Measurements from ENCODE around the gene OASL. TPM values are rescaled to one million over a fixed set of nuclear protein-coding genes. Genes with fewer than 3 reads are reported as not detected.

OASL gene
- total and polyA plus RNA-seq, 2 of the 4 experiments (the other 2 are of a cell fraction) = under 0.01 to 0.05 TPM

DNA sequence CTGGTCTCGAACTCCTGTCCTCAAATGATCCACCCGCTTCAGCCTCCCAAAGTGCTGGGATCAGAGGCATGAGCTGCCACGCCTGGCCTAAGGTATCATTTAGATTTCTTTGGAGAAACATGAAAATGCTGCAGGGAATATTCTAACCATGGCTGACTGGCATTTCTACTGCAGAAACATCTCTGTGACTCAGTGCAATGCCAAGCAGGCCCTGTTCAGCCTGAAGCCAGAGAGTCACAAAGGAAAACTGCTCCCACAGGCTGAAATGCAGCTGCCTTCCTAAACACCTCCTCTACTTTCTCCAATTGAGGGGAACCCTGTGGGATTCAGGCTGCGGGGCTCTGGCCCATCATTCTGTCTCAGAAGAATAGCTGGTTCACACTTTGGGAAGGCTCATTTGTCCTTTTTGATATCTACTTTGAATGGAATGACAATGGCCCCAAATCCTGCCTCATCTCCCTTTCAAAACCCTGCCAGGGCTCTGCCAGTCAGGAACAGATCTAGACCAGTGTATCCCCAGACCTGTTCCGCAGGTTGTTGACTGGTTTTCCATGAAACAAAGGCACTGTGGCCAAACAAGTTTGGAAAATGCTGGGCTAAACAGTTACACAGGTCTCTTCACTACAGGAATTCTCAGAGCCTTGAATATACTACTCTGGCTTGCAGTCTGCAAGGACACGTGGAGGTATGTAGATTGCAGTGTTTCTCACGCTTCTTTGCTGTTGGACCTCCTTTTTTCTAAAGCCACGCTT, 30.5 kb downstream of the OASL start:
- H3K4me1 ChIP-seq (ENCODE audit: control insufficient read depth, insufficient read depth, low read length) = no peaks in the 10 kb centered on the region
- no peak overlapping the region for H2AK9ac ChIP-seq (replicated peaks; ENCODE audit: low read depth, low read length, poor library complexity)
- POLR2A ChIA-PET (ENCODE audit: unreplicated experiment) = no interaction called here
- H2BK20ac ChIP-seq (ENCODE audit: low read depth, low read length) = no peak overlapping the region
- 100% methylated on average over 2 of the region's 8 CpGs; no CpG with 5 or more reads in 1 of the 2 experiments for WGBS, 2 experiments (ENCODE audit: extremely low coverage in 2 of 2, insufficient read length in 1 of 2)
- no peak overlapping the region for H2BK120ac ChIP-seq (ENCODE audit: low read depth, low read length)
- H3K36me3 ChIP-seq (ENCODE audit: control insufficient read depth, insufficient read depth, low read length) = peaks cover 41% of the 10 kb centered on the region
- H4K20me1 ChIP-seq (ENCODE audit: insufficient read depth, low read length) = no peaks in the 10 kb centered on the region
- no peak overlapping the region for H3K14ac ChIP-seq (replicated peaks; ENCODE audit: low read depth, low read length)
- dilution Hi-C loops (cut with HindIII; ENCODE audit: low sequenced_read_pairs, unreplicated experiment) = no loop called here
- no peak overlapping the region for H2AFZ ChIP-seq (replicated peaks; ENCODE audit: low read length, poor library complexity)
- no peaks in the 10 kb centered on the region for H3K27me3 ChIP-seq (ENCODE audit: control insufficient read depth, insufficient read depth, low read length)
- BruUV-seq (replicated peaks) = no TSS peak
- H3K9me3 ChIP-seq (ENCODE audit: control insufficient read depth, insufficient read depth, low read length) = no peaks in the 10 kb centered on the region
- H3K9me1 ChIP-seq (ENCODE audit: insufficient read depth, low read length) = no peaks in the 10 kb centered on the region
- H2AK5ac ChIP-seq (ENCODE audit: low read depth, low read length) = no peak overlapping the region
- H4K5ac ChIP-seq (ENCODE audit: low read depth, low read length) = no peak overlapping the region
- H3K4ac ChIP-seq (ENCODE audit: low read depth, low read length) = no peak overlapping the region
- no peaks in the 10 kb centered on the region; a peak in 3 of 4 replicates for H3K79me1 ChIP-seq (ENCODE audit: low read depth in 1 of 2, low read length in 2 of 2)
- DNase-seq (no peak), ATAC-seq (ENCODE audit: low read depth) (no peak)
- intact Hi-C loops (cut with micrococcal nuclease) = no loop called here
- H4K8ac ChIP-seq (ENCODE audit: low read depth in 2 of 2, low read length in 2 of 2) = no peak overlapping the region
- H3K4me2 ChIP-seq (ENCODE audit: low read depth, low read length) = no peak overlapping the region
- H3K27ac ChIP-seq (ENCODE audit: insufficient read depth, low read length) = no peak overlapping the region
- no peak overlapping the region for H2BK5ac ChIP-seq (ENCODE audit: low read depth, low read length, poor library complexity, severe bottlenecking)
- H3K23ac ChIP-seq (ENCODE audit: low read depth, low read length) = no peak overlapping the region
- no peak overlapping the region for H4K91ac ChIP-seq (ENCODE audit: insufficient read depth, low read depth, low read length)
- TF ChIP-seq CHD1 (IDR thresholded peaks at IDR 0.05; ENCODE audit: low read depth, low read length) (no peak), NFE2L2 (IDR thresholded peaks at IDR 0.05; ENCODE audit: low read depth, low read length) (no peak), MXI1 (IDR thresholded peaks at IDR 0.05; ENCODE audit: borderline replicate concordance, low read depth, low read length) (no peak), POLR2A (IDR thresholded peaks at IDR 0.05; ENCODE audit: low read depth, low read length) (no peak), SMC3 (IDR thresholded peaks at IDR 0.05; ENCODE audit: low read depth, low read length) (no peak), BHLHE40 (IDR thresholded peaks at IDR 0.05; ENCODE audit: low read depth, low read length) (no peak), CEBPB (IDR thresholded peaks at IDR 0.05; ENCODE audit: low read depth, low read length) (no peak), FOS (IDR thresholded peaks at IDR 0.05; ENCODE audit: low read depth, low read length) (no peak), MAFK (IDR thresholded peaks at IDR 0.05; ENCODE audit: low read depth, low read length) (no peak), RFX5 (IDR thresholded peaks at IDR 0.05; ENCODE audit: low read depth, low read length) (no peak), MAZ (IDR thresholded peaks at IDR 0.05; ENCODE audit: borderline replicate concordance, low read depth, low read length) (no peak), RCOR1 (IDR thresholded peaks at IDR 0.05; ENCODE audit: insufficient replicate concordance, low read length) (no peak), RAD21 (IDR thresholded peaks at IDR 0.05; ENCODE audit: low read length) (no peak)
- TF ChIP-seq, protein P1, sequence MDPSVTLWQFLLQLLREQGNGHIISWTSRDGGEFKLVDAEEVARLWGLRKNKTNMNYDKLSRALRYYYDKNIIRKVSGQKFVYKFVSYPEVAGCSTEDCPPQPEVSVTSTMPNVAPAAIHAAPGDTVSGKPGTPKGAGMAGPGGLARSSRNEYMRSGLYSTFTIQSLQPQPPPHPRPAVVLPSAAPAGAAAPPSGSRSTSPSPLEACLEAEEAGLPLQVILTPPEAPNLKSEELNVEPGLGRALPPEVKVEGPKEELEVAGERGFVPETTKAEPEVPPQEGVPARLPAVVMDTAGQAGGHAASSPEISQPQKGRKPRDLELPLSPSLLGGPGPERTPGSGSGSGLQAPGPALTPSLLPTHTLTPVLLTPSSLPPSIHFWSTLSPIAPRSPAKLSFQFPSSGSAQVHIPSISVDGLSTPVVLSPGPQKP (IDR thresholded peaks at IDR 0.05; ENCODE audit: borderline replicate concordance, low read depth, low read length) = no peak
- TF ChIP-seq, protein P2, sequence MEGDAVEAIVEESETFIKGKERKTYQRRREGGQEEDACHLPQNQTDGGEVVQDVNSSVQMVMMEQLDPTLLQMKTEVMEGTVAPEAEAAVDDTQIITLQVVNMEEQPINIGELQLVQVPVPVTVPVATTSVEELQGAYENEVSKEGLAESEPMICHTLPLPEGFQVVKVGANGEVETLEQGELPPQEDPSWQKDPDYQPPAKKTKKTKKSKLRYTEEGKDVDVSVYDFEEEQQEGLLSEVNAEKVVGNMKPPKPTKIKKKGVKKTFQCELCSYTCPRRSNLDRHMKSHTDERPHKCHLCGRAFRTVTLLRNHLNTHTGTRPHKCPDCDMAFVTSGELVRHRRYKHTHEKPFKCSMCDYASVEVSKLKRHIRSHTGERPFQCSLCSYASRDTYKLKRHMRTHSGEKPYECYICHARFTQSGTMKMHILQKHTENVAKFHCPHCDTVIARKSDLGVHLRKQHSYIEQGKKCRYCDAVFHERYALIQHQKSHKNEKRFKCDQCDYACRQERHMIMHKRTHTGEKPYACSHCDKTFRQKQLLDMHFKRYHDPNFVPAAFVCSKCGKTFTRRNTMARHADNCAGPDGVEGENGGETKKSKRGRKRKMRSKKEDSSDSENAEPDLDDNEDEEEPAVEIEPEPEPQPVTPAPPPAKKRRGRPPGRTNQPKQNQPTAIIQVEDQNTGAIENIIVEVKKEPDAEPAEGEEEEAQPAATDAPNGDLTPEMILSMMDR (conservative IDR thresholded peaks at IDR 0.05; ENCODE audit: low read depth, low read length) = no peak
- TF ChIP-seq, protein P3, sequence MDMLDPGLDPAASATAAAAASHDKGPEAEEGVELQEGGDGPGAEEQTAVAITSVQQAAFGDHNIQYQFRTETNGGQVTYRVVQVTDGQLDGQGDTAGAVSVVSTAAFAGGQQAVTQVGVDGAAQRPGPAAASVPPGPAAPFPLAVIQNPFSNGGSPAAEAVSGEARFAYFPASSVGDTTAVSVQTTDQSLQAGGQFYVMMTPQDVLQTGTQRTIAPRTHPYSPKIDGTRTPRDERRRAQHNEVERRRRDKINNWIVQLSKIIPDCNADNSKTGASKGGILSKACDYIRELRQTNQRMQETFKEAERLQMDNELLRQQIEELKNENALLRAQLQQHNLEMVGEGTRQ (IDR thresholded peaks at IDR 0.05; ENCODE audit: low read depth, low read length) = no peak
- no peak overlapping the region for H3K18ac ChIP-seq (ENCODE audit: low read depth, low read length)
- CTCF ChIA-PET = interaction anchor here (0.6 kb wide), 1 partner anchor 221 kb away, joined by 3 read pairs; no protein-coding TSS in a partner anchor
- H3K9ac ChIP-seq (ENCODE audit: low read depth, low read length) = no peak overlapping the region
- H3K4me3 ChIP-seq (ENCODE audit: insufficient read depth, low read depth, low read length) = no peak overlapping the region
- no peak overlapping the region for H2BK15ac ChIP-seq (ENCODE audit: low read depth, low read length)
- H3K56ac ChIP-seq (ENCODE audit: extremely low read depth, insufficient read depth, low read length) = no peak overlapping the region
- in situ Hi-C loops (cut with MboI; ENCODE audit: low sequenced_read_pairs) = no loop called here

Measured in IMR-90 (cell line).